GM19397 (cell line): ENCODE measurements around the gene RBM15B.
A peak's percentile ranks its signal among the peaks of the same experiment; 100 is the strongest.
"Not testable (repeated sequence)": the region's sequence is repeated elsewhere in the genome, so short reads cannot be mapped to it uniquely, and the experiment has no call there.

Source experiments
- ATAC-seq: cut with Tn5 transposase; IDR thresholded peaks from one replicate; pipeline ENCODE4 v1.9.1; 2021; ENCODE audit warnings: mild to moderate bottlenecking, moderate library complexity; ENCODE audit not compliant: unreplicated experiment

Gene RBM15B, protein sequence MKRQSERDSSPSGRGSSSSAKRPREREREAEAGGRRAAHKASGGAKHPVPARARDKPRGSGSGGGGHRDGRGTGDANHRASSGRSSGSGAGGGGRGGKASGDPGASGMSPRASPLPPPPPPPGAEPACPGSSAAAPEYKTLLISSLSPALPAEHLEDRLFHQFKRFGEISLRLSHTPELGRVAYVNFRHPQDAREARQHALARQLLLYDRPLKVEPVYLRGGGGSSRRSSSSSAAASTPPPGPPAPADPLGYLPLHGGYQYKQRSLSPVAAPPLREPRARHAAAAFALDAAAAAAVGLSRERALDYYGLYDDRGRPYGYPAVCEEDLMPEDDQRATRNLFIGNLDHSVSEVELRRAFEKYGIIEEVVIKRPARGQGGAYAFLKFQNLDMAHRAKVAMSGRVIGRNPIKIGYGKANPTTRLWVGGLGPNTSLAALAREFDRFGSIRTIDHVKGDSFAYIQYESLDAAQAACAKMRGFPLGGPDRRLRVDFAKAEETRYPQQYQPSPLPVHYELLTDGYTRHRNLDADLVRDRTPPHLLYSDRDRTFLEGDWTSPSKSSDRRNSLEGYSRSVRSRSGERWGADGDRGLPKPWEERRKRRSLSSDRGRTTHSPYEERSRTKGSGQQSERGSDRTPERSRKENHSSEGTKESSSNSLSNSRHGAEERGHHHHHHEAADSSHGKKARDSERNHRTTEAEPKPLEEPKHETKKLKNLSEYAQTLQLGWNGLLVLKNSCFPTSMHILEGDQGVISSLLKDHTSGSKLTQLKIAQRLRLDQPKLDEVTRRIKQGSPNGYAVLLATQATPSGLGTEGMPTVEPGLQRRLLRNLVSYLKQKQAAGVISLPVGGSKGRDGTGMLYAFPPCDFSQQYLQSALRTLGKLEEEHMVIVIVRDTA

GRCh38 chr3:51391075-51391565, at the start of gene RBM15B:
TSS of gene RBM15B (plus strand) at chr3:51391285. CDS start at chr3:51391400, 115 bp downstream.
- peak; percentile 93 for ATAC-seq

DNA sequence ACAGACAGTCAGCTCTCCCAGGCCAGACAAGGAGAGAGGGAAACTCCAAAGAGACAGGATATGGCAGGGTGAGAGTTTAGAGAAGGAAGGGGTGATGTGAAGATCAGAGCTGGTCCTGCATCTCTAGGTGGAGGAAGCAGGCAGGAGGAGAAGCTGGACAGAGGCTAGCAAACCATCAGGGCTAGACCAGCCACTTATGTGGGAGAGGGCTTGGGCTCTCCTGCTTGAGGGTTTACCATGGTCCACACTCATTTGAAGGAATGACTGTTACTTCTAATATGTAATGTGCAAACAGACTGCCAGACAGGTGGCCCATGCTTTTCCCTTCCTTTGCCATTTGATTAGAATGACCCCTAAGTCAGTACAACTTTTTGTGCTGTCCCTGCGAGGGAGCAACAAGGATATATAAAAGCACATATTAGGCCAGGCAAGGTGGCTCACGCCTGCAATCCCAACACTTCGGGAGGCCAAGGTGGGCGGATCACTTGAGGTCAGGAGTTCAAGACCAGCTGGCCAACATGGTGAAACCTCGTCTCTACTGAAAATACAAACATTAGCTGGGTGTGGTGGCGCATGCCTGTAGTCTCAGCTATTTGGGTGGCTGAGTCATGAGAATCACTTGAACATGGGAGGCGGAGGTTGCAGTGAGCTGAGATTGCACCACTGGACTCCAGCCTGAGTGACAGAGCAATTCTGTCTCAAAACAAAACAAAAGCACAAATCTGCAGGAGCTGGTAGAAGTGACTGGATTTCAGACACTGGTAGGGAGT, 47.0 kb upstream of the RBM15B start:
- ATAC-seq: no peak

DNA sequence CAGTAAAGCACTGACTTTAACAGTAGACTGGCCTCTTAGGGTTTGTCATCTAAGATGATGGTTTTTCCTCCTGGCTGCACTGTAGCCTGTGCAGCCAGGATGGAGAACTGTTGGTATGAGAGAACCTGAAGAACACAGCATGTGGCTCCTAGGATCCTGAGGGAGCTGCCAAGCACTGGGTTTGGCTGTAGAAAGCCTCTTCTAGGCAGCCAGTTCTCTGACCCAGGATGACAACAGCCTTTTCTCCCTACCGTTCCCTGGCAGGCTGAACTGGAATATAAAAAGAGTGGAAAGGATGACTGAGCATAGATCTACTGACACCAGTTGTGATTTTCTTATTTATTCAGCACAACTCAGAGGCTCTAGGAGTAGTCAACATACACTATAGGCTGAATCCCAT, 40.3 kb upstream of the RBM15B start:
- no peak for ATAC-seq

DNA sequence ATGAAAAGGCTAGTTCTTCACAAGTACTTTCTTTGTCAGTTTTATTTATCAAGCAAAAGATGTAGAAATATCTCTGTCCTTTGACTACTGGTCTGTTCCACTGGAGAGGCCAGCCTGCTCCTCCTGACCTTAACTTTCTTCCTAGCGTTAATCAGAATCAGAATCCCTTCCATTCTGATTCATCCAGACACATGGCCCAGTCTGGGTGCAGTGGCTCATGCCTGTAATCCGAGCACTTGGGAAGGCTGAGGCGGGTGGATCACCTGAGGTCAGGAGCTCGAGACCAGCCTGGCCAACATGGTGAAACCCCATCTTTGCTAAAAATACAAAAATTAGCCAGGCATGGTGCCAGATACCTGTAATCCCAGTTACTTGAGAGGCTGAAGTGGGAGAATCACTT, 38.0 kb upstream of the RBM15B start:
- ATAC-seq: no peak

- ATAC-seq: no peak
Observed at GRCh38 chr3:51353691-51354090, 37.4 kb upstream of the RBM15B start.

DNA sequence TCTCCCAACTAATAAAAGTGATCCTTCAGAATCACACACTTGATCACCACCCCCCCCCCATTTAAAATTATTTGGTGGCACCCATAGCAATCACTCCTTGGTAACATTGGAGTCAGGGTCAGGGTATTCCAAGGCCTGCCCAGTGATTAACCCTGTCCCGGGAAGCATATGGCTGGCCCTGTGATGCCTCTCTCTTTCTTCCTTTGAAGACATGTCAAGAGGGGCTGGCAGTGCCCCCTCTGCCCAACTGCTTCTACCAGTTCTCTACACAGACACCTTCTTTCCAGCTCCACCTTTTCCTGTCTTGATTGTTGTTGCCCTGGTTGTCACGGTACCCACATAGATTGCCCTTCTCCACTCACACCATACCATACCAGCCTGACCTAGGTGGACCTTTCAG, 36.9 kb upstream of the RBM15B start:
- ATAC-seq: no peak

DNA sequence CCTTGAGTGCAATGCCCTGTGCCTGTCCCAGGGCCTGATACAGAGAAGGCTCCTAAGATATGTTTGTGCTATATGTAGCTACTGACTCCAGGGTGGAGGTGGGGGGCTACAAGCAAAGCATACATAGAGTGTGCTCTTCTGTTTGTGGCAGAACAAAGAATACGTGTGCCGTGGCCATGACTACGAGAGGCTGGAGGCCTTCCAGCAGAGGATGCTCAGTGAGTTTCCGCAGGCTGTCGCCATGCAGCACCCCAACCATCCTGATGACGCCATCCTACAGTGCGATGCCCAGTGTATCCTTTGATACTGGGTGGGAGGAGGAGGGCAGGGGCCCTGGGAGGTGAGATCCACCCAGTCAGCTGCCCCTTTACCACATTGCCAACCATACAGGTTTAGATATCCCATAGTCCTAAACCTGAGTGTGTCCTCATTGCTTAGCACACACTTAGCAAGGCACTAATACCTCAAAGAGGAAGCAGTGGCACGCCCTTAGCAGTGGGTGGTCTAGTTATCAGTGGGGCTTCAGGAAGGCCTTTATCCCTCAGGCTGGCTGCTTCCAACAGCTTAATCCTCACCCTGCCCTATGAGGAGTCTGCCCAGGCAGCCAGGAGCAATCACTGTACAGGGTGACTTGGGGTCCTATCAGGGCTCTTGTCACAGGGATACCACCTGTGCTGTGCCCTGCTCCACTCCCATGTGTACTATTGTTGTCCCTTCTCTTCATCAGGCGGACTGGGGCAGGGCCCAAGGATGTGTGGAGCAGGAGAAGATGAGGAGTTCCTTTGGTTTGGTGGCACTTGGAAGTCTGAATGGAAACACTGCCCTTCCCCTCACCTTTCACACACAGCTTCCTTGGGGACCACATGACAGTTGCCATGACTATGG, 36.1 kb upstream of the RBM15B start:
- ATAC-seq: no peak

- ATAC-seq: no peak
Observed at GRCh38 chr3:51355891-51356578, 35.0 kb upstream of the RBM15B start.

GRCh38 chr3:51357856-51358255, 33.2 kb upstream of the RBM15B start:
- ATAC-seq: no peak

DNA sequence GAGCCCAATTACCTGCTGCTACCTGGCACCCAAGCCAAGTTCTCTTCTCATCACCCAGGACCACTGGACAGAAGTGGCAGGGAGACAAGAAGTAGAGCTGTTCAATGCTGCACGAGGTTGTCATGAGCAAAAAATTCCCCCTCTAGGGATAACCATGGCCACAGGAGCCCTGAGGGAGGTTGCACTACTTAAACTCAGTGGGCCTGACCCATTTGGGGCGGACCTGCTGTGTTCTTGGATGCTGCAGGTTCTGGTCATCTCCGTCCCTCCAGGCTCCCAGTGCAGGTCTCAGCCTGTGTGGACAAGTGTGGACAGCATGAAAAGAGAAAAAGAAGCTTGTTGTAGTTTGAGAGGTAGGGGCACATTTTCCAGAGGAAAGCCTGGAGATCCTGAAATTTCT, 32.1 kb upstream of the RBM15B start:
- ATAC-seq: no peak

- ATAC-seq: no peak
Observed at GRCh38 chr3:51360806-51361205, 30.3 kb upstream of the RBM15B start.

DNA sequence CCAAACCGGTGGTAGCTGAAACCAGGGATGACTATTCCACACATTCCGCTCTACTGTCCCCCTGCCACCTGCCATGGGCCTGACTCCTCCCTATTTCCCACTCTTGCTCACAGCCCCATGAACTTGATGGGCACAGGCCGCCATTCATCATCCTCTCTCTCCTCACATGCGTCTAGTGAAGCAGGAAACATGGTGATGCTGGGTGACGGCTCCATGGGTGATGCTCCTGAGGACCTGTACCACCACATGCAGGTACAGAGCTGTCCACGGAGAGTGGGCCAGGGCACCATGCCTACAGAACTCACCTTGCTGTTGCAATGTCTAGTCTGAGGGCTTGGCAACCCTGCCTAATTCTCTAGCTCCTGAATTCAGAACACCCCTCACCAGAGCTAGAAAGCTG, 29.3 kb upstream of the RBM15B start:
- no peak for ATAC-seq

GRCh38 chr3:51362476-51362875, 28.6 kb upstream of the RBM15B start:
- no peak for ATAC-seq

DNA sequence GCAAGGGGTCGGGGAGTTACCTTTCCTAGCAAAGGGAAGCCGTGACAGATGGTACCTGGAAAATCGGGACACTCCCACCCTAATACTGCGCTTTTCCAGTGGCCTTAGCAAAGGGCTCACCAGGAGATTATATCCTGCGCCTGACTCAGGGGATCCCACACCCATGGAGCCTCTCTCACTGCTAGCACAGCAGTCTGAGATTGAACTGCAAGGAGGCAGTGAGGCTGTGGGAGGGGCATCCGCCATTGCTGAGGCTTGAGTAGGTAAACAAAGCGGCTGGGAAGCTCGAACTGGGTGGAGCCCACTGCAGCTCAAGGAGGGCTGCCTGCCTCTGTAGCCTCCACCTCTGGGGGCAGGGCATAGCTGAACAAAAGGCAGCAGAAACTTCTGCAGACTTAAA, 22.8 kb upstream of the RBM15B start:
- ATAC-seq: not testable (repeated sequence)

DNA sequence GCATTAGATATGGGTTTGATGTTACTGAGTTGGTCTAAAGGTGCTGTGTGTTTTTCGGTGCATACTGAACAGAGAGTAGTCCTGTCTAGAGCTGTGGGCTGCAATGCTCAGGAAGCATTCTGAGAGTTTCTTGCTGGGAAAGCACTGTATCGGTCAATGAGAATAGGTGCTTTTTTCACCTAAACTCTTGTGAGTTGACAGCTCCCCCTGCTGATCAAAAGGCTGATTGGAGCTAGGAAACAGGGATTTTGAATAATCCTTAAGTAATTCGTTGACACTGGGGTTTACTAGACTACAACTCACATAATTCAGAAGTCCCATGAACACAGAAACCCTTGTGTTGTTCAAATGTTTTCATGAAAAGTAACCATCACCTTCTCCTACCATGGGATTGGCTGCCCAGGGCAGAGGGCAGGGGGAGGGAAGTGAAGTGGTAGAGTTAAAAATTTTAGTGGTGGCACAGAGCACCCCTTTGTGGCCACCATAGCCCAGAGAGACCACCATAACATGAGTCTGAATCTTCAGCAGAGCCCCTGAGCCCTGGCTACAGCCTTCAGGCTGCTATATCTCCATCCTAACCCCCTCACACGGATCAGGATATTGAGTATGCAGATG, 19.0 kb upstream of the RBM15B start:
- ATAC-seq: no peak

DNA sequence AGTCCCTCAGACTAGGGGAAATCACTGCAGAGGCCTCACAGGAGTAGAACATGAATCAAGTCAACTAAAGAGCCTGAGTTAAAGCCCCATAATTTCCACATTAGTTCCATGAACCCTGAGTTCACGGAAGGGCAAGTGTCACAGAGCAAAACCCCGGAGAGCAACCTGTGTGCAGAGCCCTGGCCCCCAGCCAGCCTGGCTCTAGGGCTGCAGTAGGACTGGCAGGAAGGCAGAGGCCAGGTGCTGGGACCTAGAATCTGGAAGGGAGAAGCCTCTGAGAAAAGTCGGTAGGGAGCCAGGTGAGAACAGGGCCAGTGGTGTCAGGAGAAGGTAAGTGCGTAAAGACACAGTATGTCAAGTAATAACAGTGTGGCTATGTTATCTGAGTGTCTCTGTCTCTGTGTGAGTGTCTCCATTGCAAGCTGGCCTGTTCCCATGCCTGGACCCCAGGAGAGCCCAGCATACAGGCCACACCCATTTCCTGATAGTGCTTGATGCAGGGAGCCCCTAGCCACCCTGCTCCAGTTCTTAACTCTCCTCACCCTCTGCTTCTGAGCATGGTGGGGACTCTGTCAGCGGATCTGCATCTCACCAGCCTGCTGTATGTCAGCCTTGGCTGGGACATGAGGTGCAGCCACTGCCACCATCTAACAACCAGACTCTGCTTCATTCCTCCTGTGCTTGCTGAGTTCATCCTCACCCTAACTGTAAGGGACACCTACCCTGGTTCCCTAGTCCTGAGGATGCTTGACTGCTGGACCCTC, 17.2 kb upstream of the RBM15B start:
- ATAC-seq: no peak

DNA sequence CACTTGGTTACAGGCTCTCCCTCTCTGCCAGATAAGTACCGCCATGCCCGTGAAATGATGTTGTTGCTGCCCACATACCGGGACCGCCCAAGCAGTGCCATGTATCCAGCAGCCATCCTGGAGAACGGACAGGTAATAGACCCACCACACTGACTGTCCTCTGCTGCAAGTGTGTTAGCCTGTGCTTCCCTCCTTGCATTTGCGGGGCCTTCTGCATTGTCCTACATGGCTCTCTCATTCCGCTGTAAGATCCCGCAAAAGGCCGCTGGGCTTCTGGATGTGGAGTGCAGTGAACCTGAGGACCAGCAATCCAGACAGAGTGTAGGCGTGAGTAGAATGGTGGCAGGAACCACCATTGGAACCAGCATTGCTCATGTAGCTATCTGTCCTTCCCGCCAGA, 16.6 kb upstream of the RBM15B start:
- no peak for ATAC-seq

DNA sequence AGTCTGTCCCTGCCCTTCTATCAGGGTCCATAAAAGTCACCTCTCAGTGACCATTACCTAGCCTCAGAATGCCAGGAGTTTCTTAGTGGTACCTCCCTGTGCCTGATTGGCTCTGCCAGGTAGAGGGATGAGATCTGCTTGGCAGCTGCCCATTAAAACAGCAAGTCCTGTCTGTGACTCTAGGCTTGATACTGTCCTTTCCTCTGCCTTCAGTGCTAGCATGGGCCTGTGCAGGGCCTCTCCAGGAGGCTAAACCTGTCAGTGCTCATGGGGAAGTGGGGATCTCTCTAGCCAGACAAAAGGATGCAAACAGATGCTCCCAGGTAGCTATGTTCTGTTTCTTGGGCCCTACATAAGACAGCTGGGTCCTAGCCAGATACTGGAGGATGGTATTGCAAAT, 15.9 kb upstream of the RBM15B start:
- ATAC-seq: no peak
